ENCODE data around the gene PLAGL2. TPM values are rescaled to one million over a fixed set of nuclear protein-coding genes. Genes with fewer than 3 reads are reported as not detected.

PLAGL2 gene
- total and polyA plus RNA-seq, 2 of the 4 experiments (the other 2 are of a cell fraction): 2.9 to 7.7 TPM

DNA sequence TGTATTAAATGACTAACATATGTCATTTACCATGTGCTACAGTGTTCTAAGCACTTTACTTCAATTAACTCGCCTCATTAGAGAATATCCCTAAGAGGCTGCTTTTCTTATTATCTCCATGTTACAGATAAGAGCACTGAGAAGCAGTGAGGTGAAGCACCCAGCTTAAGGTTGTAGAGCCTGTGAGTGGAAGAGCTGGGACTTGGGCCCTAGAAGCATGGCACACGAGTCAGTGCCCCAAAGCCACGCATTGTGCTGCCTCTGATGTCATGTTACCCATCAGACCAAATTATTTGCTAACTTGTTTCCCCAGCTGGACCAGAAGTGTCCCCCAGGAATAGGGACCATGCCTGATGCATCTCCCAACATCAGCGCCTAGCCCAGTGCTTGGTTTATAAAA, 34.3 kb upstream of the PLAGL2 start:
- Histone ChIP-seq H2BK15ac (ENCODE audit: low read depth, low read length) (no peak overlapping the region), H4K20me1 (ENCODE audit: insufficient read depth, low read length) (no peaks in the 10 kb centered on the region), H2BK5ac (ENCODE audit: low read depth, low read length, poor library complexity, severe bottlenecking) (no peak overlapping the region), H4K5ac (ENCODE audit: low read depth, low read length) (no peak overlapping the region), H2BK20ac (ENCODE audit: low read depth, low read length) (no peak overlapping the region), H3K4ac (ENCODE audit: low read depth, low read length) (no peak overlapping the region), H3K9me3 (ENCODE audit: control insufficient read depth, insufficient read depth, low read length) (no peaks in the 10 kb centered on the region), H3K56ac (ENCODE audit: extremely low read depth, insufficient read depth, low read length) (no peak overlapping the region), H2AK9ac (replicated peaks; ENCODE audit: low read depth, low read length, poor library complexity) (no peak overlapping the region), H3K9ac (ENCODE audit: low read depth, low read length) (no peak overlapping the region), H4K91ac (ENCODE audit: insufficient read depth, low read depth, low read length) (no peak overlapping the region), H3K18ac (ENCODE audit: low read depth, low read length) (no peak overlapping the region), H3K4me1 (ENCODE audit: control insufficient read depth, insufficient read depth, low read length) (peaks cover 7% of the 10 kb centered on the region; the same call in 1 of the 2 replicates), H3K36me3 (ENCODE audit: control insufficient read depth, insufficient read depth, low read length) (peaks cover 2% of the 10 kb centered on the region; the same call in 1 of the 2 replicates), H2AK5ac (ENCODE audit: low read depth, low read length) (no peak overlapping the region), H3K79me1 (ENCODE audit: low read depth in 1 of 2, low read length in 2 of 2) (no peaks in the 10 kb centered on the region), H3K27ac (ENCODE audit: insufficient read depth, low read length) (no peak overlapping the region), H3K23ac (ENCODE audit: low read depth, low read length) (no peak overlapping the region), H2AFZ (replicated peaks; ENCODE audit: low read length, poor library complexity) (no peak overlapping the region), H3K14ac (replicated peaks; ENCODE audit: low read depth, low read length) (no peak overlapping the region), H3K4me3 (ENCODE audit: insufficient read depth, low read depth, low read length) (no peak overlapping the region), H2BK120ac (ENCODE audit: low read depth, low read length) (no peak overlapping the region), H3K9me1 (ENCODE audit: insufficient read depth, low read length) (no peaks in the 10 kb centered on the region), H3K4me2 (ENCODE audit: low read depth, low read length) (no peak overlapping the region), H3K27me3 (ENCODE audit: control insufficient read depth, insufficient read depth, low read length) (no peaks in the 10 kb centered on the region), H4K8ac (ENCODE audit: low read depth in 2 of 2, low read length in 2 of 2) (no peak overlapping the region)
- in situ Hi-C loops (cut with MboI; ENCODE audit: low sequenced_read_pairs): no loop called here
- DNase-seq (no peak), ATAC-seq (ENCODE audit: low read depth) (no peak)
- 80% methylated on average over 1 of the region's 4 CpGs; no CpG with 5 or more reads in 1 of the 2 experiments for WGBS, 2 experiments (ENCODE audit: extremely low coverage in 2 of 2, insufficient read length in 1 of 2)
- intact Hi-C loops (cut with micrococcal nuclease): no loop called here
- dilution Hi-C loops (cut with HindIII; ENCODE audit: low sequenced_read_pairs, unreplicated experiment): no loop called here
- ChIA-PET POLR2A (ENCODE audit: unreplicated experiment) (no interaction called here), CTCF (no interaction called here)
- TF ChIP-seq POLR2A (IDR thresholded peaks at IDR 0.05; ENCODE audit: low read depth, low read length) (no peak), NFE2L2 (IDR thresholded peaks at IDR 0.05; ENCODE audit: low read depth, low read length) (no peak), MAZ (IDR thresholded peaks at IDR 0.05; ENCODE audit: borderline replicate concordance, low read depth, low read length) (no peak), MXI1 (IDR thresholded peaks at IDR 0.05; ENCODE audit: borderline replicate concordance, low read depth, low read length) (no peak), RAD21 (IDR thresholded peaks at IDR 0.05; ENCODE audit: low read length) (no peak), RFX5 (IDR thresholded peaks at IDR 0.05; ENCODE audit: low read depth, low read length) (no peak), MAFK (IDR thresholded peaks at IDR 0.05; ENCODE audit: low read depth, low read length) (no peak), CEBPB (IDR thresholded peaks at IDR 0.05; ENCODE audit: low read depth, low read length) (no peak), SMC3 (IDR thresholded peaks at IDR 0.05; ENCODE audit: low read depth, low read length) (no peak), BHLHE40 (IDR thresholded peaks at IDR 0.05; ENCODE audit: low read depth, low read length) (no peak), RCOR1 (IDR thresholded peaks at IDR 0.05; ENCODE audit: insufficient replicate concordance, low read length) (no peak), CHD1 (IDR thresholded peaks at IDR 0.05; ENCODE audit: low read depth, low read length) (no peak), FOS (IDR thresholded peaks at IDR 0.05; ENCODE audit: low read depth, low read length) (no peak)
- TF ChIP-seq, protein P1, sequence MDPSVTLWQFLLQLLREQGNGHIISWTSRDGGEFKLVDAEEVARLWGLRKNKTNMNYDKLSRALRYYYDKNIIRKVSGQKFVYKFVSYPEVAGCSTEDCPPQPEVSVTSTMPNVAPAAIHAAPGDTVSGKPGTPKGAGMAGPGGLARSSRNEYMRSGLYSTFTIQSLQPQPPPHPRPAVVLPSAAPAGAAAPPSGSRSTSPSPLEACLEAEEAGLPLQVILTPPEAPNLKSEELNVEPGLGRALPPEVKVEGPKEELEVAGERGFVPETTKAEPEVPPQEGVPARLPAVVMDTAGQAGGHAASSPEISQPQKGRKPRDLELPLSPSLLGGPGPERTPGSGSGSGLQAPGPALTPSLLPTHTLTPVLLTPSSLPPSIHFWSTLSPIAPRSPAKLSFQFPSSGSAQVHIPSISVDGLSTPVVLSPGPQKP (IDR thresholded peaks at IDR 0.05; ENCODE audit: borderline replicate concordance, low read depth, low read length): no peak
- TF ChIP-seq, protein P2, sequence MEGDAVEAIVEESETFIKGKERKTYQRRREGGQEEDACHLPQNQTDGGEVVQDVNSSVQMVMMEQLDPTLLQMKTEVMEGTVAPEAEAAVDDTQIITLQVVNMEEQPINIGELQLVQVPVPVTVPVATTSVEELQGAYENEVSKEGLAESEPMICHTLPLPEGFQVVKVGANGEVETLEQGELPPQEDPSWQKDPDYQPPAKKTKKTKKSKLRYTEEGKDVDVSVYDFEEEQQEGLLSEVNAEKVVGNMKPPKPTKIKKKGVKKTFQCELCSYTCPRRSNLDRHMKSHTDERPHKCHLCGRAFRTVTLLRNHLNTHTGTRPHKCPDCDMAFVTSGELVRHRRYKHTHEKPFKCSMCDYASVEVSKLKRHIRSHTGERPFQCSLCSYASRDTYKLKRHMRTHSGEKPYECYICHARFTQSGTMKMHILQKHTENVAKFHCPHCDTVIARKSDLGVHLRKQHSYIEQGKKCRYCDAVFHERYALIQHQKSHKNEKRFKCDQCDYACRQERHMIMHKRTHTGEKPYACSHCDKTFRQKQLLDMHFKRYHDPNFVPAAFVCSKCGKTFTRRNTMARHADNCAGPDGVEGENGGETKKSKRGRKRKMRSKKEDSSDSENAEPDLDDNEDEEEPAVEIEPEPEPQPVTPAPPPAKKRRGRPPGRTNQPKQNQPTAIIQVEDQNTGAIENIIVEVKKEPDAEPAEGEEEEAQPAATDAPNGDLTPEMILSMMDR (conservative IDR thresholded peaks at IDR 0.05; ENCODE audit: low read depth, low read length): no peak
- TF ChIP-seq, protein P3, sequence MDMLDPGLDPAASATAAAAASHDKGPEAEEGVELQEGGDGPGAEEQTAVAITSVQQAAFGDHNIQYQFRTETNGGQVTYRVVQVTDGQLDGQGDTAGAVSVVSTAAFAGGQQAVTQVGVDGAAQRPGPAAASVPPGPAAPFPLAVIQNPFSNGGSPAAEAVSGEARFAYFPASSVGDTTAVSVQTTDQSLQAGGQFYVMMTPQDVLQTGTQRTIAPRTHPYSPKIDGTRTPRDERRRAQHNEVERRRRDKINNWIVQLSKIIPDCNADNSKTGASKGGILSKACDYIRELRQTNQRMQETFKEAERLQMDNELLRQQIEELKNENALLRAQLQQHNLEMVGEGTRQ (IDR thresholded peaks at IDR 0.05; ENCODE audit: low read depth, low read length): no peak
- BruUV-seq (replicated peaks): no TSS peak

All from IMR-90 (cell line).